ENCODE data around the gene TMX4.

- TF ChIP-seq CTCF (IDR thresholded peaks at IDR 0.05; ENCODE audit: low read depth, low read length, poor library complexity, severe bottlenecking) (no peak), EZH2phosphoT487 (IDR thresholded peaks at IDR 0.05; ENCODE audit: borderline replicate concordance, low read length) (no peak)
These were observed 44.7 kb downstream of the TMX4 start for GRCh38 chr20:7974785-7975435.
